ENCODE data around the gene PRUNE2.
"Not testable (repeated sequence)": the region's sequence is repeated elsewhere in the genome, so short reads cannot be mapped to it uniquely, and the experiment has no call there.

The PRUNE2 gene

DNA sequence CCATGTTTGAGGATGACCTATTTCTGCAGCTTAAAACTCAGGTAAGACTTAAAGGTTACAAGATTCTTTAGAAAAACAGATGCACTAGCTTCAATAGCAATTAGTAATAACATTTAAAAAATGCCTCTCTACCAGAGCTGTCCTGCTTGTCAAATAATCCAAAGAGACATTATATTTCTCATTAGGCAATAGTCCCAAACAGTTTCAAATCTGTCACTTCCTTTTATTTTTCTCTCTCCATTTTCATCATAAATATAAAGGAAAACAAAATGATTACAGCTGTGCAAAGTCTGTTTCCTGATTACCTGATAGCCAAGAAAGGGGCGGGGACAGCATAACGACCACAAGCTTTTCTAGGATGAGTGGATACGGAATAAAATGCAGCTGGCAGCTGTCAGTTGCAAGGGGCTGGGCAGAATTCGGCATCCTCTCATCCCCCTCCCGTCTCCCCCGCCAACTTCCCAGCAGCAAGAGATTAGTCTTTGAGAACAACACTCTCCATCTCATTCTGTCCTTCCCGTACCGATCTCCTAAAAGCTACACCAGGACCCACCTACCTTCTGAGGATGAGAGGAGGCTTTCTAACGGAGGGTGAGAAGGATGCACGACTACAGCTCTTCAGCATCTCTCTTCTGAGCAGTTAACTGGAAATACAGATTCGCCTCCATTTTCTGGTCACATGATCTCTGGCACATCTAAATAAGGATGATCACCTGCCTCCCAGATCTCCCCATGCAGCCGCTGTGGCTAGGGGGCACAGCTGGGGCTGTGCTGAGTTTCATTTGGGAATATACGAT, 214.2 kb downstream of the PRUNE2 start:
- no peak for DNase-seq

DNA sequence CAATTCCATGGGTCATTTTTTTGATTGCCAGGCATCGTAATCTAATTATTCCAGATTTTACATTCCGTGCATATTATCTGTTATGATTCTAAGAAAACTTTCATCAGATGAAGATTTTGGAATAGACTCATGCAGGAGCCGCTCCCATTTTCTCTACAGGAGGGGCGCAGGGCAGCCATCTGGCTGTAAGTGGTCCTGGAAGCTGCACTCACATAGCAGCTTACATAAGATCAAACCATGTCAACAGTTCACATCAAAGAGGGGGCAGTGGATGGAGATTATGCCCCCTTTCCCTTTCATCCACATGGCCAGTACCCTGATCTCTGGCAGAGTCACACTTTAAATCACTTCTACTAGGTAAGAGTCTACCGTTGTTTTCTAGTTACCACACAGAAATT, 214.9 kb downstream of the PRUNE2 start:
- DNase-seq, result no peak

DNA sequence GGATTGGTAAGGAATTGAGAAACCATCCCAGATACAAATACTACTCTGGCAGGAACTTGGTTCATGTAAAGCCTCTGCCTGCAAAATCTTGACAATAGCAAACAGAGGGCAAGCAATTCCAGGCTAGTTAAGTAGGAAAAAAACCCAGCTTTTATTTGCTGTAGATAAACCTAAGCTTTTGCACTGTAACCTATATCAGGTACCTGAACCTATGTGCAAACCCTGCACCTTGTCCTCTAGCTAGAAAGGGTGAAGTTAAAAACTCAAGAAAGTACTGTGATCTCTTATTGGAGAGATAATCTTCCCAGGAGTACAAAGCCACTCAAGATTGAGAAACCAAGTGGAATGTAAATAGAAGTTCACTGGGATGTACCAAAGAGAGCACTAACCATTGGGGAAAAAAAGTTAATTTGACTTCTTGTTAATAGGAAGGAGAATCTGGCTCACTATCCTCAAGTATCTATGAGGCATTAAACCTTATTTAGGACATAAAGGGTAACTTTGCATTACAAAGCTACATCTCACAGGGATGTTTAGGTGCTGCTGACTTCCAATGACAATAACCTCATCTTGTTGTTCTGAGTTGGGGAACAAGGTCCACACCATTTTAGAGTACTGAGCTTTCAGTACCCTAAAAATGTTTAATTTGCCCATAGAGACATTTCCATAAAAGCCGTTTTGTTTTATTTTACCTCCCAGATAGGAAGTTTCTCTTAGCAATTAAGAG, 215.5 kb downstream of the PRUNE2 start:
- no peak for DNase-seq

DNA sequence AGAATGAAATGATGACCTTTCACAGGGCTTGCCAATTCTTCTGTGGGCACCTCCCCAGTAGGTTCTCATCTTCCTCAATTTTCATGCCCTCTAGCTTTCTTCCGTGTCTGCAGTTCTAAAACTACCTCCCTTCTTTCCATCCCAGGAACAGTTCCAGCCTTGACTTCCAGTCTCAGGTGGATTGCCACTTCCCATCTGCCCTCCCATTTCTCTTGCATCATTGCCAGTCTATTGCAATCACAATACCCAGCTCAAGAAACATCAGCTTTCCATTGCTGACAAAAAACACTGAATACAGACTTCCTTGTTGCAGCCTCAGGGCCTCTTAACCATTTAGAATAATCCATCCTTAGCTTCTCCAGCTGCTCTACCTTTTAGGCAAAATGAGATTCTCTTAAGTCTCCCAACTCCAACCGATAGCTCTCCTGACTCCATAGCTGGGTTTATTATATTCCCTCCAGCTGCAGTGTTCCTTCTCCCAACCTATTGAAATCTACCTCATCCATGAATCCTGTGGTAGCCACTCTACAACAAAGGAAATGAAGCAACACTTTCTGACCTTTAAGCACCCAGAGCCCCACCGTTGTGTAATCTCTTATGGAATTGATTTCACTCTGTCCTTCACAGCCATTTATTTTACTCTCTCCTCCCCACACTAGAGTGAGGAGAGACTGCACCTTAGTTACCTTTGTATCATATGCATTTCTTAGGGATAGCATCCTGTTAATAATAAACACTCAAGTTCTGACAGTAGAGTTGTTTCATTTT, 217.3 kb downstream of the PRUNE2 start:
- DNase-seq, result no peak

DNA sequence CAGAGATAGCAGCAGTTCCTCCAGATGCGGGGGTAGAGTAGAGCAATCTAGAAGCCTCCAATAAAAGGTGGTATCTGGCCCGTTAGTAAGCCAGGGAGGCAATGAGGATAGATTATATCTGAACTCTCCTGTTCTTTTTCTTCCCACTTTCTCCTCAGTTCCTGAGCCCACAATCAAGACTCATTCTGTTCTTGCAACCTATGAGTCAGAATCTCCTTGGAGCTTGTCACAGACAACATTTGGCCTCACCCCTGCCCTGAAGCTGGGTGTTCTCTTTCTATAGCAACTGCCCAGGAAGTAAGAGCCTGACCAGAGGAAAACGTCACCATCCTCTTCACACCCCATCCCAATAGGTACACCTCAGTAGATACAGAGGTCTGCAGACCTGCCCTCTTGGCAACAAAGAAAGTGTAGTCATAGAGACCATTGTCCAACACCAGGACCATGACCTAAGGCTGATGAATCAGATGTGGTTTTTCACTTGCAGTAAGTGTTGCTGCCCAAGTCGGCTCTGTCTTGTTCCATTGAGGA, 218.0 kb downstream of the PRUNE2 start:
- DNase-seq, result no peak

DNA sequence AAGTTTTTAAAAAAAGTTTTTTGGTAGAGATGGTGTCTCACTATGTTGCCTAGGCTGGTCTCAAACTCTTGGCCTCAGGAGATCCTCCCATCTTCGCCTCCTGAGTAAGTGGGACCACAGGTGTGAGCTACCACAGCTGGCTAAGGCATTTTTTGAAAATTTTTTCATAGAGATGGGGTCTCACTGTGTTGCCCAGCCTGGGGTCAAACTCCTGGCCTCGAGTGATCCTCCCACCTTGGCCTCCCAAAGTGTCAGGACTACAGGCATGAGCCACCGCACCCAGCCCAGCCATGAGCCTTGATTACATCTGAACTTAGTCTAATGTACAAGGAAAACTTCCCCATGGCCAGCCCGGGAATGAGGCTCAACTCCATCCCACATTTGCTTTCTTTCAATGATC, 219.2 kb downstream of the PRUNE2 start:
- no peak for DNase-seq

DNA sequence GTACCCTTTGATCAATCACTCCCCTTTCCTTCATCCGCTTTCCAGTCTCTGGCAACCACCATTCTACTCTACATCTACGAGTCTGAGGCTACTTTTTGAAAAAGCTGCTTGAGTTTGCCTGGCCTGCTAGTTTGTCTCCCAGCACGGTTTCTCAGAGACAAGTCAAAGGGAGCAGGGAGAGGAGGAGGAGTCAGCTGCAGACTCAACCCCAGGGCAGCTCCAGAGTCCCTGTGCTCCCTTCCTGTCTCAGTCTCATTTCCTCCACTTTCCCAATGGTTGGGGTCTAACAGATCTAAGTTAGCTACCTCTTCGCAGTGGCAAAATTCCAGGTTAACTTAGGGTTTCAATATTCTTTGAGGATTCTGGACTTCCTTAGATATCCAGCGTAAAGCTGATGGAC, 221.7 kb downstream of the PRUNE2 start:
- DNase-seq, result no peak

DNA sequence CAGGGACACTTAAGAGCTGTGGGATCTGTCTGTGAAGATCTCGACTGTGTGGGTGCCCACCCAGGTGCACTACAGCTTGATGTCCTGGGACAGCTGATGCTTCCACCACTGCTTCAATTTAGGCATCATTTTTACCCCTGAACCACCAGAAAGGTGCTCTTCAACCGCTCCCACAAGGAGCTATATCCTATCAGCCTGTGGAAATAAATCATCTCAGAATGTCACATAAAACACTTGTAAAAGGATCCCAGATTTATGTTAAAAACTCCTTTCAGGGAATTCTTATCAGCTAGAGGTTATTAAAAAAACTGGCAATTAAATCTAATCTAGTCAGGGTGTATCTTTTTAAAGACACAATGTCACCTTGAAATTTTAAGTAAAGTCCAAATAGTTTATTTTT, 224.4 kb downstream of the PRUNE2 start:
- DNase-seq, result no peak

DNA sequence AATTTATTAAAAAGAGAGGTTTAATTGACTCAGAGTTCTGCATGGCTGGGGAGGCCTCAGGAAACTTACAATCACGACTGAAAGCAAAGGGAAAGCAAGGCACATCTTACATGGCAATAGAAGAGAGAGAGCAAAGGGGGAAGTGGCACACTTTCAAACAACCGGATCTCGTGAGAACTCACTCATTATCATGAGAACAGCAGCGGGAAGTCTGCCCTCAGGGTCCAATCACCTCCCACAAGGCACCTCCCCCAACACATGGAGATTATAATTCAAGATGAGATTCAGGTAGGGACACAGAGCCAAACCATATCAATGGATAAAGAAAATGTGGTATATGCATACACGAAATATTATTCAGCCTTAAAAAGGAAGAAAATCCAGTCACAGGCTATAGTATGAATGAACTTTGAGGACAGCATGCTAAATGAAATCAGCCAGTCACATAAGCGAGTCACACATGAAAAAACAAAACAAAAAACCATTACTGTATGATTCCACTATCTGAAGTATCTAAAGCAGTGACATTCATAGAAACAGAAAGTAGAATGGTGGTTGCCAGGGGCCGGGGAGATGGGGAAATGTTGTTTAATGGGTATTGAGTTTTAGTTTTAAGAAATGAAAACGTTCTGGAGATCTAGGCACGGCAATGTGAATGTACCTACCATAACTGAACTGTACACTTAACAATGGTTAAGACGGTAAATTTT, 225.0 kb downstream of the PRUNE2 start:
- no peak for DNase-seq

DNA sequence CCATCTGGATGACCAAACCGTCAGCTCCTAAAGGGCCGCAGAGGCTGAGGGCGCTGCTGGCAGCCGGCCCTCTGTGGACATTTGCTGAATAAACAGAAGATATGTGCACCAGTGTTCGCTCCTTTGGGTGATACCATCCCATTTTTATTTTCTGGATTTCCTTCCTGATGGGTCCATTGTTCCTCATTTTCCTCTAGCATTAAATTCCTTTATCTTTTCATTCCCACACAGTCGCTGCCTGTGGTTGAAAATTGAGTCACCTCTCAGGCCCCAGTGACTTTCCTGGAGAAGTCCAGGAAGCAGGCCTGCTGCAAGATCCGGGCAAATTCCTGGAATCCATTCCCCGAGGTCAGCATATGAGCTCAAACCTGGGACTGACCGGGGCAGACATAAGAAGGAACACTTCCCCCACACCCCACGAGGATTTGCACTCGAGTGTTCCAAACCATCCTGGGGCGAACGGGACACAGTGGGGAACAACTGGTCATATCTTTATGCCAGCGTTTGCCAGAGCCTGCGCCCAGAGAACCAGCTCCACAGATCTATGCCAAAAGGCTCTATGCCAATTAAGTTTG, 228.3 kb downstream of the PRUNE2 start:
- DNase-seq, result no peak

DNA sequence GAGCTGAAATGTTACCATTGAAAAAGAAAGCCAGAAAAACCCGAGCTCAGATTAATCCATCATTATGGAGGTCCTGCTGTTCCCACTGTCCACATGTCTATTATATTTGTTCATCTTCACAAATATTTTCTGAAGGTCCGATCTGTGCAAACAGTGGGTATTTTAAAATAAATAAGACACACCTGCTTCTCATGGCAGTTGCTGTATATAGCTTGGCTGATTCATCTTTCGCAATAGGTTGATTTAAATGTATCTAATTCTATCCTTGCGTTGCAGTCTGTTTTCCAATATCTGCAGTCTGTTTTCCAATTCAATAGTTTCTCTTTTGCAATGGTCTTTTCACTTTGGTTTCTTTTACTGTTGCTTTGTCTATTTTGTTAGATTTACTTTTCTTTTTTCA, 229.1 kb downstream of the PRUNE2 start:
- DNase-seq, result no peak

DNA sequence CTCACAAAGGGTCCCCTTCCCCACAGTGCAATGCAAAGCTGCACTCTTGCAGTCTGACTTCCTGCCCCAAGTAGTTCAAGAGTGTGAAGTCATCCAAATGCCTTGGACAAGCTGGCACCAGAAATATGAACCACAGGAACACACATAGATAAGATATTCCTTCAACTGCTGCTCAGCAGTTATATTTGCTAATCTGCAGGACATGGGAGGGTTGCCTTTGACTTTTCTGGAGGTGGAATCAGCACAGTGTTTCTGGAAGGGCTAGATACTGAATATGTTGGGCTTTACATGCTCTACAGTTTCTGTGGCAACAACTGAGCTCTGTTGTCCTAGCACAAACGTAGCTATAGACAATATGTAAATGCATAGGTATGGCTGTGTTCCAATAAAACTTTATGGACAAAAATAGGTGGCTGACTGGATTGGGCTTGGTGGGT, 238.4 kb downstream of the PRUNE2 start:
- no peak for DNase-seq

DNA sequence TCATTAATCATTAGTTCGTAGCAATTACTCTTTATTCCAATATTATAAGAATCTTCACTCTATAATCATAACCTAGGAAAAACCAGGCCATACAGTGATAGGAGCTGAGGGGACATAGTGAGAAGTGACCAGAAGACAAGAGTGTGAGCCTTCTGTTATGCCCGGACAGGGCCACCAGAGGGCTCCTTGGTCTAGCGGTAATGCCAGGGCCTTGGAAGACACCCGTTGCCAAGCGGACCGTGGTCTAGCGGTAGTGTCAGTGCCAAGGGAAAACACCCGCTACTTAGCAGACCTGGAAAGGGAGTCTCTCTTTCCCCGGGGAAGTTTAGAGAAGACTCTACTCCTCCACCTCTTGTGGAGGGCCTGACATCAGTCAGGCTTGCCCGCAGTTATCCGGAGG, 239.9 kb downstream of the PRUNE2 start:
- not testable (repeated sequence) for DNase-seq

DNA sequence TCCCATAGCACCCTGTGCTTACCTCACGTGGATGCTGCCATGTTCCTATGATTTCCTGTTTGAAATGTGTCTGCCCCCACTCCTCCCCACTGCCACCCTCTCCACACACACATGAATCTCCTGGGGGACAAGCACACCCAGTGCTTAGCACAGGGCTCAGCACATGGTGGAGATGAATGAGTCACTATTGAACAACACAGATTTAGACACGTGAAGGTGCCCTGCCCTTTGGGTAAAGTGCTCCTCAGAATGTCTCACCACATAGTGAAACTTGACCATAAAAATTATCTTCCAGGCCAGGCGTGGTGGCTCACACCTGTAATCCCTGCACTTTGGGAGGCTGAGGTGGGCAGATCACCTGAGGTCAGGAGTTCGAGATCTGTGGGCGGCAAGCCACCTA, 240.5 kb downstream of the PRUNE2 start:
- DNase-seq, result no peak

DNA sequence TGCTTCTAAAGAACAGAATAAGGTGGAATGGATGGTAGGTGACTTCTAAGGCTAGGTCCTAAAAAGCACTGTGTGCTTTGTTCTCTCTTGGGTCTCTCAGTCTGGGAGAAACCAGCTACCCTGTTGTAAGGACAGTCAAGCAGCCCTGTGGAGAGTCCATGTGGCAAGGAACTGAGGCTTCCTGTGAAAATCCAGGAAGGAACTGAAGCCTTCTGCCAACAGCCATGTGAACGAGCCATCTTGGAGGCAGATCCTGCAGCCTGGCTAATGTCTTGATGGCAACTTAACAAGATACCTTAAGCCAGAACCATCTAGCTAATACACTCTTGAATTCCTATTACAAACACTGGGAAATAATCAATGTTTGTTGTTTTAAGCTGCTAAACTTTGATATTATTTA, 241.8 kb downstream of the PRUNE2 start:
- no peak for DNase-seq

DNA sequence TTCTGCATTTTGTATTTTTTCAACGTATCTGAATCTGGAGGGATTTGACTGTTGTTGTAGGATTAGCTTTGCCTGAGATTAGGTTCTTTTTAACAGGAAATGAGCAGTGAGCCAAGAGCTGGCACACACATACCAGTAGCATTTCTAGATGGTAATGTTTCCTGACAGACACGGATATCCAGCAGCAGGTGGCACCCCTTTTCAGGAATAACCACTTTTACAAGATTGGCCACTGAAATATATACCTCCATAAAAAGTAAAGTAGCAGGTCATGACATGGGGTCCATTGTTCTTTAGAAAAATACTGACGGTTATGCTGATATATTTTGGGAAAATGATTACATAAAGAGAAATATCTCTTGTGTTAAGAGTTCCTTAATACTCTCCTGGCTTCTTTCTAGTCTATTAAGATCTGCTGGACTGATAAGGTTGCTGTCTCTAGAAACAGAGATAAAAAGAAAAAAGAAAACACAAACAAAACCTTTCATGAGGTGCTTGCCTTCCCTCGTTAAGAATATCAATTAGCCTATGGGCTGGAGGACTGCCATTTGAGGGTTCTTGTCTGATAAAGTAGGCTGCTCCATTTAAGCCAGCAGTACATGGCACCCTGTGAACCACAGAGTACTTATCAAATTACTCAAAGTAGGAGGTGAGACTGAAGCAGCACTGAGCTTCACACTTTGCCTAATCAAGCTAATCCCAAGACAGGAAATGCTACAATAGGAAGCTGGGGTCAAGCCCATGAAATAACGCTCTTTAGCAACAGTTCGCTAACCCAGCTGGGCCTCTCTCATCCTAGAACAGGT, 243.2 kb downstream of the PRUNE2 start:
- no peak for DNase-seq

DNA sequence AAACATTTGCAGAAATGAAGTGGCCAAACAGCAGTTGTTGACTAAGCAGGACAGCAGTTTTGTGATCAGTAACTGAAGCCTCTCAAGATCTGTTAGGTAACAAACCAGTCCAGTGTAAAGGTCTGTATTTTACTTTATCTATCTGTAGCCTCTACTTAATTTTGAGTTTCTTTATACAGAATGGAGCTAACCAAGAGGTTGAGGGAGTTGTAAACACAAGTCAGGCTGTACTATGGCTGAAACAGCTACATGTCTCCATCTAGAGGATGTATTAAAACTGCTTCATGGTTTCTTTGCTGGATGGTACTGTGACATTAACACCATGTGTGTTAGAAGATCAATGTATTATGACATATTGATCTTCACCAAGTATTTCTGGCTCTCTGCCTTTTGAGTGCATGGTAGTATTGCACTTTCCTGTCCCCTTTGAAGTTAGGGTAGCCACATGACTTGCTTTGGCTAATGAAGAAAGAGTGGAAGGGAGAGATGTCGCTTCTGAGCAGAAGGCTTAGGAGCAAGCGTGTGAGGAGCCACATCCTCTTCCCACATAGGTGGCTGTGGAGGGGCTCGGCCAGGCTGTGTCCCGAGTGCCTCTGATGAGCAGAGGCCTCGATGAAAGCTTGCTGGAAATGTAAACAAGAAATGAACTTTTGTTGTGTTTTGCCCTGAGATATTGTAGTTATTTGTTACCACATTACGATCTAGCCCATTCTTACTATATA, 247.2 kb downstream of the PRUNE2 start:
- DNase-seq, result no peak

DNA sequence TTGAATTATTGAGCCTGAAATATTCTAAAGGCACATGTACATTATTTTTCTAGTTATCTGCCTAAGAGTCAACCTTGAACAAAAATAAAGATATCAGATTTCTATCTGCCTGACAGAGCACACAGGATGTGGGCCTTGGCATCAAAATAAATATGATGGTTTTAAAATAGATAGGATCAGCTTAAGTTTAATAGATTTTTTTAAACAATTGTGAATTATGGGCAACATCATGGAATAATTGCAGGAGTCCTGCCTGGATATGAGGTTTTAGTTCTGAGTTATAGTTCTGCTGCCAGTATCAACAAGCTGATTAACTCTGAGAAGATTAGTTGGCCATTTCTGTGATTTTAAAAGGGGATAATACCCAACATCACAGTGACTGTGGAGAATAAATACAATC, 248.6 kb downstream of the PRUNE2 start:
- DNase-seq, result no peak

DNA sequence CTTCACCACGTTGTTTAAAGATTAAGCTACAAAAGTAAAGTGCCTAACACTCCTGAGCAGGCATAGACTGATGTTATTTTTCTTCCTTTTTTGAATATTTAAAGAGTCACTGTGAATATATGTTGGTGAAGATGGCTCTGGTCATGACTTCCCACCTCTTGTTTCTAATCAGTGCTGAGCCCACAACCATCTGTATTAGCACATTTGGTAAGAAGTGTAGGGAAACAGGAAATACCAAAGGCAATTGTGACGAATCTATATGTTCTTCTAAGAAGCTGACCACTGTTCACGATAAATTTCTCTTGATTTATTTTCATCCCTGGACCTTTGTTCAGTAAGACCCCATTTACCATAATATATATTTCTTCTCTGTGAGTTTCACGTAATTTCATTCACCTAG, 249.9 kb downstream of the PRUNE2 start:
- no peak for DNase-seq

DNA sequence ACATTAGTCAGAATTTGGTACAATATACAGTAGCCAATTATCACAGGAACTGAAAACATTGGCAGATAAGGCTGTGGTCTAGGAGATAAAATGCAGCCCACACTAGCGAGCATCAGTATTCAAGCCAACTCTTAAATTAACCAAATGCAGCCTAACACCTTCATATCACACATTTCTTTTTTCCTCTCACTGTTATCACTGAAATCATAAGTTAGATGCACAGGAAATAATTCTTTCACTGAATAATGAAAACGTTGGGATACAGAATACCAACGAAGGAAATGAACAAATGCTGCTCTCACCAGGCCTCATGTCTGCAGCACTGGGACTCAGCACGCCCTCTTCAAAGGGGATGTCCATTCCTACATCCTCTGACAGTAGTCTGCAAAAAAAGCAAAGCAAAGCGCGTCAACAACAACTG, 250.8 kb downstream of the PRUNE2 start:
- no peak for DNase-seq

DNA sequence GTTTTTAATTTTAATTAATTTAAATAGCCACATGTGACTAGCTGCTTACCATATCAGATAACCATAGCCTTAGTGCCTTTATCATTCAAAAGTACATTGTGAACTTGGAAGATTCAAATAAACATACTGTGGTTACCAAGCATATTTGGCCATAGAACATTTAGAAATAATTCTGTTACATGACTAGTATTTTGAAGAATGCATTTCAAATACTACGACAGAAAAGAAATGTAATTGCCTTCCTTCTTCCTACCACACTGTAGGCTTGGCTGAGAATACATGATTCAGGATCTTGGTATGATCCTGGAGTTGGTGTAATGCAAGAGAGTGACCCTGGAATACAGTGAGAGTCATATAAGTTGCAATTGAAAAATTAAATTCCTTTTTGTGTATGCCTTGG, 251.3 kb downstream of the PRUNE2 start:
- DNase-seq, result no peak

Data from CD4-positive, alpha-beta T cell treated with Interleukin-17A for 4 hours (primary cell).